ENCODE measurements around the gene ABHD2.

The ABHD2 gene

DNA sequence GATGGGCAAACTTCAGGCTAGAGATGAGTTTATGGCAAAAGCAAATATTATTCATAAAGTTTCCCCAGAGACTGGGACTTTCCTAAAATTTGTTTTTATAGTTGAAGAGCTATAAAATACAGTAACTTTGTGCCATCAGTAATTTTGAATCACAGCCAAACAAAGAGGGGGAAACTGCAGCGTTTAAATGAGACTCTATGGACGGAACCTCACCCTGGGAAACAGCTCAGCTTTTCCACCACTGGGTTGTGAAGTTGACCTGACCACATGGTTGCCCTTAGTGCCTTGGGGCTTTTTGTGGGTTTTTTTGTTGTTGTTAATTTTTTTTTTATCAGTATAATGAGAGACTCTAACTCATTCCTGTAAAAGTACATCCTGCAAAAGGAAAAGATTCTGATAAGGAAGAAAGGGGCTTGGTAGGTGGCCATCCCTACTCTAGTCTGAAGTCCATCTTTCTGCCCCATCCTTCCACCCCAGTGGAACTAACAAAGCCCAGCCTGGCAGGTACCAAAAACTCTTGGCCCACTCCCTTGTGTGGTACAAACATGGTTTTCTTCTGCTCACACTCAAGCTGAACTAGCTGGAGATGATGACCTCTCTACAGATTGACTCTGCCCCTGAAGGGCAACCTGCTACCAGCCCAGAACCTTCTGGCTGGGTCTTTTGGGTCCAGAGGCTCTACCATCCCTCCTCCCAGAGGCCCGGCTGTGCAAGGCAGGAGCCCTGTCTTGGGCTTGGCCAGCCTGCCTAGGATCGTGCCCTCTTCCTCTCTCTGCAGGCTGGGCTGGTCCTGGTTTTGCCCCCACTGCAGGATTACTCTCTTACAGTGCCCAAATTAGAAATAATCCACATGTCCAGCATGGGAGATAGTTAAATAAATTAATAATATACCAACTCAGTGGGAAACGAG lies 92.0 kb downstream of the ABHD2 start:
- Histone ChIP-seq H3K4me1 (peaks cover 0 to 34% (median 11%) of the 10 kb centered on the region in 4 donors), H3K27me3 (no peaks in the 10 kb centered on the region), H3K36me3 (peaks cover 25 to 68% (median 48%) of the 10 kb centered on the region in 3 donors), H3K4me3 (no peak overlapping the region), H3K27ac (peak overlapping the region; percentile 6 to 28), H3K9me3 (no peaks in the 10 kb centered on the region)
- no peak for DNase-seq
- intact Hi-C loops (cut with DNase I; ENCODE audit: low total_unique reads): loop anchor here (5.0 kb wide), 2 partner anchors 123 to 288 kb away; no protein-coding TSS in a partner anchor
- TF ChIP-seq, protein P1, sequence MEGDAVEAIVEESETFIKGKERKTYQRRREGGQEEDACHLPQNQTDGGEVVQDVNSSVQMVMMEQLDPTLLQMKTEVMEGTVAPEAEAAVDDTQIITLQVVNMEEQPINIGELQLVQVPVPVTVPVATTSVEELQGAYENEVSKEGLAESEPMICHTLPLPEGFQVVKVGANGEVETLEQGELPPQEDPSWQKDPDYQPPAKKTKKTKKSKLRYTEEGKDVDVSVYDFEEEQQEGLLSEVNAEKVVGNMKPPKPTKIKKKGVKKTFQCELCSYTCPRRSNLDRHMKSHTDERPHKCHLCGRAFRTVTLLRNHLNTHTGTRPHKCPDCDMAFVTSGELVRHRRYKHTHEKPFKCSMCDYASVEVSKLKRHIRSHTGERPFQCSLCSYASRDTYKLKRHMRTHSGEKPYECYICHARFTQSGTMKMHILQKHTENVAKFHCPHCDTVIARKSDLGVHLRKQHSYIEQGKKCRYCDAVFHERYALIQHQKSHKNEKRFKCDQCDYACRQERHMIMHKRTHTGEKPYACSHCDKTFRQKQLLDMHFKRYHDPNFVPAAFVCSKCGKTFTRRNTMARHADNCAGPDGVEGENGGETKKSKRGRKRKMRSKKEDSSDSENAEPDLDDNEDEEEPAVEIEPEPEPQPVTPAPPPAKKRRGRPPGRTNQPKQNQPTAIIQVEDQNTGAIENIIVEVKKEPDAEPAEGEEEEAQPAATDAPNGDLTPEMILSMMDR (IDR thresholded peaks at IDR 0.05): no peak

DNA sequence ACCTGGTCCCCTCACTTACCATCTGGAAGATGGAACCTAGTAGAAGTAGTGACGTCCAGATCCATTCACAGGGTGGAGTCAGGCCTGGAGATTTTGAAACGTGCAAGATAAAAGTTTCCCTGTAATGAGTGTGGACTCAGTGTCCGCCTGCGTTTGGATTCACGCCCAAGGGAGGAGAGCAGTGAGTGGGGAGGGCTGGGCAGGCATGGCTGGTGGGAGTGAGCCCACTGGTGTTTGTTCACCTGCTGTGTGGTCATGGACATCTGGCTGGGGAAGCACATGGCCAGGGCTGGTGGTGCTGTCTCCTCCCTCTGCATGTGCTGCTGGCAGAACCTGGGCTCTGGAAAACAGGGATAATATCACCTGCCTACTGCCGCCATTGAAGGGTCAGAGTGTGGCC lies 96.1 kb downstream of the ABHD2 start:
- no peak overlapping the region for H3K27ac ChIP-seq
- TF ChIP-seq, protein P1 (IDR thresholded peaks at IDR 0.05): no peak
- no peaks in the 10 kb centered on the region for H3K9me3 ChIP-seq
- DNase-seq: no peak
- H3K4me1 ChIP-seq: peaks cover 0 to 10% (median 2%) of the 10 kb centered on the region in 4 donors
- H3K4me3 ChIP-seq: no peak overlapping the region
- intact Hi-C loops (cut with DNase I; ENCODE audit: low total_unique reads): no loop called here
- peaks cover 44 to 72% (median 53%) of the 10 kb centered on the region in 3 donors for H3K36me3 ChIP-seq
- no peaks in the 10 kb centered on the region for H3K27me3 ChIP-seq

DNA sequence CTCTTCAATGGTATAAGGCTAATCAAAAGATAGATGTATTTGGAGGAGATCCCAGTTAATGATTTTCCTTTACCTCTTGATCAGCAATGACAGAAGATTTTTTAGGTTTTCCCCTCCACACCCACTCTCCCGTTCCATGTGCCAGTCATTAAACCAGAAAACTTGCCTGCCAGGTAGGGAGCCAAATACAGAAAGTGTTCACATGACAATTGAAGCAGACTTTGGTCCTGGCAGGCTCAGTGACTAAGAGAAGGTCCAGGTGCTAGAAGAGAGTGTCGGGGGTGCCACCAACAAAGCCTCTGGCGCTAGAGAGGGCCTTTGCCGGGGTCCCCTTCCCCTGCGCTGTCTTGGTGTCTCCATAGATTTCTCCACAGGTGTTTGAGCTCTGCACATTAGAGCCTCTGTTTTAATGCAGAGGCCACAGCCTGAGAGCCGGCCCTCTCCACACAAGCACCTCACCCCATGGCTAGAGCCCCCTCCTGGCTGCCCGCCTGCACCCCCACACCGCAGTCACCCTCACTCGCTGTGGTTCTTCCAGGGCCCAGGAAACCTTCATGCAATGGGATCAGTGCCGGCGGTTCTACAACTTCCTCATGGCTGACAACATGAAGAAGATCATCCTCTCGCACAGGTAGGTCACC lies 96.8 kb downstream of the ABHD2 start:
- H3K4me1 ChIP-seq: peaks cover 0 to 6% (median 2%) of the 10 kb centered on the region in 4 donors
- DNase-seq: no peak
- TF ChIP-seq, protein P1 (IDR thresholded peaks at IDR 0.05): no peak
- no peaks in the 10 kb centered on the region for H3K27me3 ChIP-seq
- peaks cover 50 to 74% (median 58%) of the 10 kb centered on the region in 3 donors for H3K36me3 ChIP-seq
- no peak overlapping the region for H3K4me3 ChIP-seq
- intact Hi-C loops (cut with DNase I; ENCODE audit: low total_unique reads): no loop called here
- H3K9me3 ChIP-seq: no peaks in the 10 kb centered on the region
- H3K27ac ChIP-seq: no peak overlapping the region

DNA sequence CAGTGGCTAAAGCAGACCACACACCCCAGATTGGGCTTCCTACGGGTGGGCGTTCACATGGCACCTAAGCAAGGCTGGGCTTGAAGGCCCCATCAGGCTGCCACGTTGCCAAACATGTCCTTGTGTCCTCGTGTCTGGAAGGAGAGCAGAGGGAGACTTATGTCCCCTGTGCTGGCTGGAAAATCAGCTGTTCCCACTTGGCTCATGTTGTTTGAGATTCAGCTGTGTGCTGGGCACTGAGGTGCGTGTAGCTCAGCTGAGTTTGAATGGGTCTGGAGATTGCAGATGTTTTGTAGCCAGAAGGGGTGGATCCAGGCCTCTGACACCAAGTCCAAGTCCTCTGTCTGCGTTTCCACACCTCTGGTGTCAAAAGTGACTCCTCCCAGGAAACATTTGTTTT lies 98.5 kb downstream of the ABHD2 start:
- no peaks in the 10 kb centered on the region for H3K9me3 ChIP-seq
- no peak overlapping the region for H3K4me3 ChIP-seq
- no peaks in the 10 kb centered on the region for H3K27me3 ChIP-seq
- intact Hi-C loops (cut with DNase I; ENCODE audit: low total_unique reads): no loop called here
- DNase-seq: no peak
- TF ChIP-seq, protein P1 (IDR thresholded peaks at IDR 0.05): no peak
- no peak overlapping the region for H3K27ac ChIP-seq
- no peaks in the 10 kb centered on the region for H3K4me1 ChIP-seq
- H3K36me3 ChIP-seq: peaks cover 63 to 82% (median 76%) of the 10 kb centered on the region in 3 donors

DNA sequence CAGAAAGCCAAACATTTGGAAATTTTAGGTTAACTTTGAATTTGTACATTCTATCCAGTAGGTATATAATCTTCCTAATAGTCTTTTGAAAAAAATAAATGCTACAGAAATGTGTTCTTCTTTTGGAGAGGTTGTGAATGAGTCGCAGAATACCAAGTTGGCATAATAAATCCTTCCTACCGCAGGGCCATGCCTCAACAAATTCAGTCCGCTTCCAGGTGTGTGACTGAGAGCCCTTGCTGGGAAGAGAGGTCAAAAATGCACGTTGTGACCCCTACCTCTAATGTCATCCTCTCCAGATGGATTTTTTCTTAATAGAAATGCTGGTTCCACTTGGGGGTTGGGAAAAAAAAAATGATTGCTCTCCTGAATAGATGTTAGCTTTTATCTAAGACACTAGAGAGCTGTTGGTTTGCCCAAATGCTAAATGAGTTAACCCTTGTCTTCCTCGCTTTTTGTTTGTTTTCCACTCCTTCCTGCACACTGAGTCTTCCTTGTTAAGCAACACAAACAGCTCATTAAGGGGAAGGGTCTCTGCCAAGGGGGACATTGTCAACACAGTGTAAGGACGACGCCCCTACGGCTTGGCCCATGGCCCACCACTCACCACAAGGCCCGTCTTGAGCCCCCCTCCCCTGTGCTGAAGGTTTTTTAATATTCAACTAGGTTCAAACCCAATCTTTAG lies 99.2 kb downstream of the ABHD2 start:
- Histone ChIP-seq H3K36me3 (peaks cover 70 to 88% (median 83%) of the 10 kb centered on the region in 3 donors), H3K27ac (no peak overlapping the region), H3K4me3 (no peak overlapping the region), H3K4me1 (no peaks in the 10 kb centered on the region), H3K9me3 (no peaks in the 10 kb centered on the region), H3K27me3 (no peaks in the 10 kb centered on the region)
- TF ChIP-seq, protein P1 (IDR thresholded peaks at IDR 0.05): no peak
- intact Hi-C loops (cut with DNase I; ENCODE audit: low total_unique reads): no loop called here
- DNase-seq: no peak

Data from tibial artery (tissue), 4 donors.